Measurements from ENCODE around the gene GNGT1.

The GNGT1 gene

GRCh38 chr7:93949423-93949822, 43.1 kb downstream of the GNGT1 start:
- H3K9ac ChIP-seq (ENCODE audit: low read length), result no peak overlapping the region
- no peak overlapping the region for H3K4me3 ChIP-seq (ENCODE audit: low read length)
- no peak overlapping the region for H3K27ac ChIP-seq (ENCODE audit: low read depth, low read length)
- no peaks in the 10 kb centered on the region for H3K36me3 ChIP-seq (ENCODE audit: control insufficient read depth, insufficient read depth, low read length)
- H3K4me1 ChIP-seq (ENCODE audit: control insufficient read depth, insufficient read depth, low read length), result no peaks in the 10 kb centered on the region
- no peaks in the 10 kb centered on the region for H3K27me3 ChIP-seq (ENCODE audit: control insufficient read depth, insufficient read depth, low read length)

GRCh38 chr7:93955304-93955703, 48.9 kb downstream of the GNGT1 start:
- Histone ChIP-seq H3K27me3 (ENCODE audit: control insufficient read depth, insufficient read depth, low read length) (no peaks in the 10 kb centered on the region), H3K4me1 (ENCODE audit: control insufficient read depth, insufficient read depth, low read length) (no peaks in the 10 kb centered on the region), H3K4me3 (ENCODE audit: low read length) (no peak overlapping the region), H3K9ac (ENCODE audit: low read length) (no peak overlapping the region), H3K27ac (ENCODE audit: low read depth, low read length) (no peak overlapping the region), H3K36me3 (ENCODE audit: control insufficient read depth, insufficient read depth, low read length) (no peaks in the 10 kb centered on the region)

GRCh38 chr7:93957767-93958166, 51.4 kb downstream of the GNGT1 start:
- no peaks in the 10 kb centered on the region for H3K36me3 ChIP-seq (ENCODE audit: control insufficient read depth, insufficient read depth, low read length)
- no peak overlapping the region for H3K4me3 ChIP-seq (ENCODE audit: low read length)
- no peak overlapping the region for H3K27ac ChIP-seq (ENCODE audit: low read depth, low read length)
- no peak overlapping the region for H3K9ac ChIP-seq (ENCODE audit: low read length)
- H3K4me1 ChIP-seq (ENCODE audit: control insufficient read depth, insufficient read depth, low read length), result no peaks in the 10 kb centered on the region
- H3K27me3 ChIP-seq (ENCODE audit: control insufficient read depth, insufficient read depth, low read length), result no peaks in the 10 kb centered on the region

GRCh38 chr7:93958216-93958615, 51.8 kb downstream of the GNGT1 start:
- H3K27me3 ChIP-seq (ENCODE audit: control insufficient read depth, insufficient read depth, low read length), result no peaks in the 10 kb centered on the region
- no peak overlapping the region for H3K4me3 ChIP-seq (ENCODE audit: low read length)
- H3K36me3 ChIP-seq (ENCODE audit: control insufficient read depth, insufficient read depth, low read length), result no peaks in the 10 kb centered on the region
- no peaks in the 10 kb centered on the region for H3K4me1 ChIP-seq (ENCODE audit: control insufficient read depth, insufficient read depth, low read length)
- H3K27ac ChIP-seq (ENCODE audit: low read depth, low read length), result no peak overlapping the region
- H3K9ac ChIP-seq (ENCODE audit: low read length), result no peak overlapping the region

GRCh38 chr7:93958651-93959050, 52.3 kb downstream of the GNGT1 start:
- no peaks in the 10 kb centered on the region for H3K27me3 ChIP-seq (ENCODE audit: control insufficient read depth, insufficient read depth, low read length)
- H3K4me3 ChIP-seq (ENCODE audit: low read length), result no peak overlapping the region
- H3K36me3 ChIP-seq (ENCODE audit: control insufficient read depth, insufficient read depth, low read length), result no peaks in the 10 kb centered on the region
- no peaks in the 10 kb centered on the region for H3K4me1 ChIP-seq (ENCODE audit: control insufficient read depth, insufficient read depth, low read length)
- no peak overlapping the region for H3K27ac ChIP-seq (ENCODE audit: low read depth, low read length)
- H3K9ac ChIP-seq (ENCODE audit: low read length), result no peak overlapping the region

All from rectal smooth muscle tissue (tissue), 1 donor.